HTR-8/SVneo (cell line): ENCODE data around the gene BYSL.

ENCODE experiments used
- DNase-seq: peaks from one replicate; pipeline ENCODE4 v3.0.0; 2011; ENCODE audit warnings: low spot score, mixed read lengths; ENCODE audit not compliant: insufficient read length
- FAIRE-seq: peaks from 2 replicates; lab custom pipeline; 2011; peaks lifted over from hg19 to GRCh38; lab: Jason Lieb, UNC

The BYSL gene, protein sequence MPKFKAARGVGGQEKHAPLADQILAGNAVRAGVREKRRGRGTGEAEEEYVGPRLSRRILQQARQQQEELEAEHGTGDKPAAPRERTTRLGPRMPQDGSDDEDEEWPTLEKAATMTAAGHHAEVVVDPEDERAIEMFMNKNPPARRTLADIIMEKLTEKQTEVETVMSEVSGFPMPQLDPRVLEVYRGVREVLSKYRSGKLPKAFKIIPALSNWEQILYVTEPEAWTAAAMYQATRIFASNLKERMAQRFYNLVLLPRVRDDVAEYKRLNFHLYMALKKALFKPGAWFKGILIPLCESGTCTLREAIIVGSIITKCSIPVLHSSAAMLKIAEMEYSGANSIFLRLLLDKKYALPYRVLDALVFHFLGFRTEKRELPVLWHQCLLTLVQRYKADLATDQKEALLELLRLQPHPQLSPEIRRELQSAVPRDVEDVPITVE

DNA sequence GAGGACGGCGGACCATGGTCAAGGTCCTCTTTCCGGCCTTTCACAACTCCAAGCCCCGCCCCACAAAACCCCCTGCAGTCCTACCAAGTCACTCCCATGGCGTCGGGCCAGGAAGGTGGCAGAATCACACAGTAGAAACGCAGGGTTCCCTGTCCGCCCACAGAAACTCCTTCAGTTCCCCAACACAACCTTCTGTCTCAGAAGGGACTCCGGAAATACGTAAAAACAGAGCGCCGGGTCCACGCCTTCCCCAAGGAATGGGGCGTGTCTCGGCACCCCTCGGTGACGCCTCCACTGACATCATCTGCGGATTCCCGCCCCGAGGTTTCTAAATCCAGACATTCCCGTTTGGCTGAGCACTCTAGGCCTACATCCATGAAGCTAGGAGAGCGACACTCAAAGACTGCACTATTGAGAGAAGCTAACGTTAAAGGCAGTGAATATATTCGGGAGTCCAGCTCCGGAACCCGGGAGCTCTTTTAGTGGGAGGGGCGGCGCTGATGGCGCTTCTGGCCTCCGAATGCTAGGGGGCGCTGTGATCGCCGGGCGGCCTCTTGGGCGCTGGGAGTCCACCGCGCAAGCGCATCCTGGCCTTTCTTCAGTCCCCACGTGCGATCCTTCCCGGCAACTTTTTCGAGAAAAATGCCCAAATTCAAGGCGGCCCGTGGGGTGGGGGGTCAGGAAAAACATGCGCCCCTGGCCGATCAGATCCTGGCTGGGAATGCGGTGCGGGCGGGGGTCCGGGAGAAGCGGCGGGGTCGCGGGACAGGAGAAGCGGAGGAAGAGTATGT lies at the start of gene BYSL, which contains the start of gene MED20:
BYSL (plus strand) TSS at position 579 of the 791 bp plus-strand sequence; CDS start at position 643, 64 bp downstream.
MED20 (minus strand) TSS at position 219 of the 791 bp plus-strand sequence; CDS start at position 98, 121 bp downstream.
- FAIRE-seq (no peak), DNase-seq (peak; percentile 95)

DNA sequence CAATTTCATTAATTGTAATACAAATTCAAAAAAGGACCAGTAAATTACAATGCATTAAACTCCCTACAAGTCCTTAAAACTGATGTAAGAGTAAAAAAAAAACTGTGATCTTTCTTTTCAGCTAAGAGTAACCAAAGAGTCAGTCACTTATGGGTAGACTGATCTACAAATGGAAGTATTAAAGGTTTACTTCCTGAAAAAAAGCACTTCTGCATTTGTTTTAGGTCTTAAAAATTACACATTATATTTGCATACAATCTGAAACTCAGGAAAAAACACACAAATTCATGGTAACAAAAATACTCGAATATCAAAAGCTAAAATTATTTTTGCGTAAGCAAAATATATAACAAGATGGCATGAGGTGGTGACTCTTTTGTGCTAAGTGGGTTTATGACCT lies 49.6 kb upstream of the BYSL start:
- DNase-seq (no peak), FAIRE-seq (no peak)

DNA sequence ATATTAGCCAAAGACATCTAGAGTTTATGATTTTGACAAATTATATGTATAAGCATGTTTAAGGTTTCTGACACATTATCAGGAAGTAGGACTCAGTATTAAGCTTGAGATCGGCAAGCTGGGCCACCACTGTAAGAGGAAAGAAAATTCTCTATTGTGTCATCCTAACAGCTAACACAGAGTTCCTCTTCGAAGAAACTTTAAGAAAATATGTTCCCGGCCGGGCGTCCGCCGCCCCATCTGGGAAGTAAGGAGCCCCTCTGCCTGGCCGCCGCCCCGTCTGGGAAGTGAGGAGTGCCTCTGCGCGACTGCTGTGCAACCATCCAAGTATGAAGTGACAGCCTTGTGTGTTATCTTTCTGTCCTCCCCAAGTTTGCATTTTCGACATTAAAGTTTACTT lies 49.2 kb upstream of the BYSL start:
- DNase-seq (no peak), FAIRE-seq (no peak)

DNA sequence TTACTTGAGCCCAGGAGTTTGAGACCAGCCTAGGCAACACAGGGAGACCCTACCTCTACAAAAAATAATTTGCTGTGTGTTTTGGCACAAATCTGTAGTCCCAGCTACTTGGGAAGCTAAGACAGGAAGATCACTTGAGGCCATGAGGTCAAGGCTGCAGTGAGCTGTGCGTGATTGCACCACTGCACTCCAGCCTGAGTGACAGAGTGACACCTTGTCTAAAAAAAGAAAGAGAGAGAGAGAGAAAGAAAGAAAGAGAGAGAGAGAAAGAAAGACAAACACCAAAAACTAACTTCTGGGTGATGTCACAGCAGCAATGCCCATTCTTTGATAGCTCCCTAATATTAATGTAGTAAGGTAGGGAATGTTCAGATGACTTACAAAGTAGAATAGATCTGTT lies 46.6 kb upstream of the BYSL start:
- no peak for DNase-seq
- FAIRE-seq: no peak

DNA sequence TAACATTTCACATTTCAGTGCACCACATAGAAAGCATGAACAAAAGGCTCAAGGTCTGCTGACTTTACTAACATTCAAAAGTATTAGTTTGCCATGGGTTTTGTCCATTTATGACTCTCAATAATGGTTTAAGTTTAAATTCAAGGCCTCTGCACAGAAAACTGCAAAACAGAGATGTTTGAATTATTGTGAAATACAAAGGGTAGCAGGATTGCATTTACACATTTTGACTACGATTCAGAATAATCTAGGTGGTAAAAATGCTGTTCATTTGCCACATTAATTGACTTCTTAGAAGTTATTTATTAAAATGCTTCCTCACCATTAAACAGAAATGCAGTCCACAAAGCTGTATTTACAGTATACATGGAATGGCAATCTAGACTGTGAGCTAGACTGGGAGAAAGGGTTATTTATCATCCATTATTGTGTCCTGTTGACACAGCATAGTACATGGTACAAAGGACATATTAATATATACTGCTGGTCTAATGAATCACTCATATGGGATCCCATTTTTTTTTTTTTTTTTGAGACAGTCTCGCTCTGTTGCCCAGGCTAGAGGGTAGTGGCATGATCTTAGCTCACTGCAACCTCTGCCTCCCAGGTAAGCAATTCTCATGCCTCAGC lies 44.1 kb upstream of the BYSL start:
- FAIRE-seq (no peak), DNase-seq (no peak)

DNA sequence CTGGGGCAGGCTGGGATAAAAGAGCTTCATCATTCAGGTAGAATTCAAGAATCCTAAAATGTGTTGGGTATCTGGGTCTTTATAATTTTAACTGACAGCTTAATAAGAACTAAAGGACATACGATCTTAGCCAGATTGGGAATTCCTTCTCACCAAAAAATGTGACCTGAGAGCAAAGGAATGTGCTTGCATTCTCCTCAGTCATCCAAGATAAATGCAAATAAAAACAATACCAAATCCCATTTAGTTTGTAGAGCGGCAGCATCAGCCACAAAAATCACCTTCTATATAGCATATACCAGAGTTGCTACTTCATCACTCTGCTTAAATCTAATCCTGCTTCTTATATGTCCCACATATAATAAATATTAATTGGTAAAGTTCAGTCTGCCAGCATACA lies 43.1 kb upstream of the BYSL start:
- FAIRE-seq: no peak

DNA sequence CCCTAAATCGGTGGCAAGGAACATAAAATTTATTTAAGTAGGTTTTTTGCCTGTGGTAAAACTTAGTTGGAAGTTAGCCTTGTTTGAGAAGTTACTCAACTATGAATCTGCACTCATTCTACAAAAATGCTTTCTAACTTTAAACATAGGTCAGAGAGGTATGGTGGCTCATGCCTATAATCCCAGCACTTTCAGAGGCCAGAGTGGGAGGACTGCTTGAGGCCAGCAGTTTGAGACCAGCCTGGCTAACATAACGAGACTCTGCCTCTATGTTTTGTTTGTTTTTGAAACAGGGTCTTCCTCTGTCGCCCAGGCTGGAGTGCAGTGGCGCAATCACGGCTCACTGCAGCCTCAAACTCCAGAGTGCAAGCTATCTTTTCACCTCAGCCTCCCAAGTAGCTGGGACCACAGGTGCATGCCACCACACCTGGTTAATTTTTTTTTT lies 42.3 kb upstream of the BYSL start:
- DNase-seq (no peak), FAIRE-seq (no peak)

More for the DNA sequence above, 43.1 kb upstream of the BYSL start:
- peak; percentile 46 for DNase-seq

DNA sequence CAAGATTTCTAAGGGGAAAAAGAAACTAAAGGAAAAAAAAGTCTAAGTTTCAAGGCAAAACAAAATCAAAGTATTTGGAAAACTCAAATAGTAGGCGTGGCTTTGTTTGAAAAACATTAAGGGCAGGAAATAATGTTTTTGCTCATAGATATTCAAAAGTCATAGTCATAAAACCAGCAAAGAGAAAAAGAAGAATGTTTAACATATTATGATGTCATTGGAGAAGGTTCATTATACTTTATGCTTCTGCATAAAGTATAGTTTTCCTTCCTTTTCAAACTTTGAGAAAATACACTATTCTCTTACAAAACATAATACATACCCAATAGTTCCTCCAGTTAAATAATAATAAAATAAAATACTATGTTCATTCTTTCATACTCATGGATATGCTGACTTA lies 39.8 kb upstream of the BYSL start:
- no peak for FAIRE-seq

DNA sequence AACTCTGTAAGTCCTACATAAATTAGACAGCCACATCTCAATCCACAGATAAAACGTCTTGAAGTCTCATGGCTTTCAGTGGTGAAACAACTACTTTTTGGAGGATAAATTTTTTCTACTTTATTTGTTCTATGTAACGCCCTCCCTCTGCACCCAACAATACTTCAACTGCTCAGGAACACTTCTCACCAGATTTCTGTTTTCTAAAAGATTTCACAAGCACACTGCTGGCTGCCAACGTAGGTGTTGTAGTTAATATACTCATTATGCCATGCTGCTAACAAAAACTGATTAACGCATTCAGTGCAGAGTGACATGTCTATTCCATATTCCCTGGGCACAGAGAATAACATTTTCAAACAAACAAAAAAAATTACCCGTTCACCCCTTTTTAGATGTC lies 36.3 kb upstream of the BYSL start:
- DNase-seq: no peak
- no peak for FAIRE-seq

More for the DNA sequence above, 39.8 kb upstream of the BYSL start:
- no peak for DNase-seq

DNA sequence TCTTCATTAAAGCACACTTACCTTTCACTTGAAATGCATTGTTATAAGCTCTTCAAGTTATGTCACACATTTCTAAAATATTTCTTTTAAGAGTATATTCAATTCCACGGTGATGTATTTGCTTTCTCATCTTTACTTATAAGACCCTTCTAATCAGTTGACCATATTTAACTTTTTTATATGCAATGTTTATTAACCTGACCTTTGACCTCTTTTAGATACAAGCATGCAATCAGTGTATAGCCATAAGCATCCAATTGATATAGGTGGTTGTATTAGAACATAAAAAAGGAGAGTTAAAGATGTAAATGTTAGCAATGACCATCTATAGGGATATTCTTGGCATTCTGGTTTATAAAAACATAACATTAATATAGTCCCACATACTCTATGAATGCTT lies 35.4 kb upstream of the BYSL start:
- no peak for DNase-seq
- no peak for FAIRE-seq

DNA sequence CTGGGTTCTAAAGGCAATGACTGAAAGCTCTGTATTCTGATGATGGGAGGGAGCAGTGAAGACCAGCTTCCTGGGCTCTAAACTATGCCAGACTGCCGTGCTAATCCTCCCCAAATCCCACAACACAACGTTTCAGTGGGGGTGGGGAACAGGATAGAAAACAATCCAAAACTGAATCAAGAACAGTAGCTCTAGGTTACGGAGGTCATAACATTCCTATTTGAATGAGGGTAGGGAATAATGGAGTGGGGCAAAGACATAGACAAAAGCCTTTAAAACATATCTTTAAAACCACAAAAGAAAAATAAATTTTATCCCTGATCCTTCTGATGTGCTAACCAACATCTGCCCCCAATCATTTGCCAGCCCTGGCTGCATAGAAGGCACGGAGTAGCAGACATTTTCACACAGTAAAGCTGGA lies 34.0 kb upstream of the BYSL start:
- FAIRE-seq (no peak), DNase-seq (no peak)

DNA sequence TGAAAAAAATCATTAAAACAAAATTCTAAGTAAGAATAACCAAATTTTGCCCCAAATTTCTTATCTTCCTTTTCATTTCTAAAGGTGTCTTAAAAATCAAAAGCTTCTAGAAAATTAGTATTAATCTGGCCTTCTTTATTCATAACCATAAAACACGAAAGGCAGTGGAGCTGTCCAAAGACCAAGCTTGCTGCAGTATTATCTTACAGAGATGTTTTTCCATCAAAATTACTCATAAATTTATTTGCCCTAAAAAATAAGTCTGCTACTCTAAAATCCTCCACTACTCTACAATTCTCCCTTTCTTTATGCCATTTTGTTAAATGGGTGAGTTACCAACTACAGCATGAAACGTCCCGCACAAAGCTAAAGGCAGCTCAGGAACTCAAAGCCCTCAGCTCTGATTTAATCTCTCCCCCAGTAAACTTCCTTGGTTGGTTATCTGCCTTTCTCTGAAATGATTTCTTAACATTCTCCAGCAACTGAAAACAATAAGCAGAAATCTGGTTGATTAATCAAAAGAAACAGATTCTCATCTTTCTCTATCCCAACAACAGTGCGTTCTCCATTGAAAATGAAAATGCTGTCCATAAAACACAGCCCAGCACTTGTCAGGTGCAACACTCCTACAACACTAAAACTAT lies 28.3 kb upstream of the BYSL start:
- FAIRE-seq (no peak), DNase-seq (no peak)

DNA sequence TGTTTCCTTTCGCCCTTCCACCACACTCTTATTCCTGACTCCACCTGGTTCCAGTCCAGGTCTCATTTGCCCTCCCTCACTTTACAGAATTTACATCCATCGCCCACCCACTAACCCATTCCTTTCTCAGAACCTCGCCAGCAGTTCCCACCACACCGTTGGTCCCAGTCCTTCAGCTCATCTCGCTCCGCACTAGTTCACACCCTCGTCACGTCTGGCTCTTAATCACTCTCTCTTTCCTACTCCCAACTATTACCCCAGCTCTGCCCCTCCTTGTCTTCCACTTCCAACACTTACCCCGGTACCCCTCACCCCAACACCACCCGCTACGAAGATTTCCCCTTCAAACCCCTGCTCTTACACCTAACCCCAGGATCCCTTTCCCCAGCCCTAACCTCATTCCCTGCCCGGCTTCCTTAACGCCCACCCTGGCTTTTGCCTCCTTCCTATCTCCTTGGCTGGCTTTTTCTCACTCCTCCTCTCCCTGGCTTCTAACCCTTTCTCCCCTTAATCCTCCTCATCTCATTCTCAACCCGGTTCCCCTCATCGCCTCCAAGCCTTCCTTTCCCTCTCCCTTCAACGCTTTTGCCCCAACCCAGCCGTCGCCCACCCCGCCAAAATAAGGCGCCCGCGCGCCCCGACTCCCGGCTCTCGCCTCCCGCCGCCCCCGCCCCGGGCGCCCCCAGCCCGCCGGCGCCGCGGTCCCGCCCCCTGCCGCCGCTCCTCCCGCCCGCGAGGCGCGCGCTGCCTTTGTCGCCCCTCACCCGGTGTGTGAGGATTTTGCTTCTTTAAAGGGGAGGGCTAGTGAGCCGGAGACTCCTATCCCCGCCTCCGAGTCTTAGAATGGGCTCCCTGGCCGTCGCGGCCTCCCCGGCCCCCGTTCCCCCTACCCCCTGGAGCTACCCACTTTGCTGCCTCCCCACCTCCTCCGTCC lies 26.7 kb upstream of the BYSL start:
- FAIRE-seq (no peak), DNase-seq (peak; percentile 25)

DNA sequence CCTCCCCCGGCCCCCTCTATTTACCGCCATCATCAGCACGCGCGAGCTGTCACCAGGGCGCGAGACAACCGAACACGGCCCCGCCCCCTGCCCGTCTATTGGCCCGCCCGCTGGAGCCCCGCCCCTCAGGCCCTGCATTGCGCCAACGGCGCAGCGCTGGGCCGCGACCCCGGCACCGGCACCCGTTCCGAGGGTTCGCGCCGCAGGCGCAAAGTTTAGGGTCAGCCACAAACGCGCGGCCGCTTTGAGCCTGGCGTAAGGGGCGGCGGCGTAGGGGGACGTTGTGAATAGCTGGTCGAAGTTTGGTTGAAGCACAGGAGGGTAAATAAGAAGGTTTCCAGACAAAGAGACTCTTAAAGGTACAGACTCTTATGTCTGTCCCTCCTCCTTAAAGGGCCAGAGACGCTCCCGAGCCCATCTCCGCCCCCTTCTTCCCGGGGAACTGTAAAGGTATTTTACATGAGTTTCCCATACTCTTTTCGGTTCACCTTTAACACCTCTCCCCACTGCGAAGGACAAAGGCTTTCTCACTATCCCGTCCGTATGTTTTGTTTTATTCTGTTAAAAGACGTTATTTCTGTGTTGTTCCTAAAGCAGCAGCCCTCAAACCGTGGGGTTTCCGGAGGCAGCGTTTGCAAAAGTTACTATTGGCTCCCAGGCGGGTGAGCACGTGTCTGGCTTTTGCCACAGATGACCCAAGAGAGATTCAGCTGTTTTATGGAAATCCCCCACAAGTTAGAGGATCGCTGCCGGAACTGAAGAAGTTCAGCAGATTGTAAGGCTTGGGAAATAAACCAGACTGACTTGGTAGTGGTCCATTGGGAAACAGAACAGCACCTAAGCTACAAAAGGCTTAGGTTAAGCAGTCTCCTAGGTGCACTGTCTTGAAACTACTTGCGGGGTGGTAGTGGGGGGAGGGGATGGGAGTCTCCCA lies 25.7 kb upstream of the BYSL start, which contains the start of gene USP49:
USP49 (minus strand) TSS at position 76 of the 934 bp plus-strand sequence. CDS start 88,392 bp downstream, outside the sequence.
- peak; percentile 31 for FAIRE-seq
- peak; percentile 90 for DNase-seq

DNA sequence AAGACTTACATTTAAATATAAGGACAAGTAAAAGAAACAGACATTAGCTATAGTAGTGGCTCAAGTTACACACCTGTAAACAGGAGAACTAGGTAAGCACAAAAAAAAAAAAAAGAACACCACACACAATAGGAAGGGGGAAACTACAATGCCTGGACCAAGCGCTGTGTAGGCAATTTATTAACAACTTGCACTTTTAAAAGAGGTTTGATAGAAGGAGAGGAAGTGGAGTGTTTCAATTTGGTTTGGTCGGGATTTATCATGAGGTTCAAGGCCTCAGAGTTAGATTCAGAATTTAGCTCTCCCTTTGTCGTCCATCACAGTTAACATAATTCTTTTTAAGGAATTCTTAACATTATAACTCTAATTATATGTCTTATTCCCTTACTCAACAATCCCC lies 25.0 kb upstream of the BYSL start:
- no peak for DNase-seq

DNA sequence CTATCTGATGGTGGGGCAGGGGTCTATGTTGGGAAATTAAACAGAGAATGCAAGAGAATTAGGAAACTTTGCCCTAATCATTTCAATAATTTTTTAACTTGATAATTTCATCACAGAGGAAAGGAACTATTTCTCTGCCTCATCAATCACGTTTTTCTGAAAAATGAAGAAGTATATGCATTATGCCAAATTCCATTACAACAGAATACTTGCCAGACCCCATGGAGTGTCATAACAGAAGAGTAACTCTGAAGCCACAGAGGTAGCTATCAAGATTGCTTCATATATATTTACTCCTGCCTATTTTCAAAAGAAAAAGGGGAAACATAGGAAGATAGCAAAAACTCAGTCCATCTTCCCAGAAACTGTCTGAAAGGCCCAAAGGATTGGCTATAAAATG lies 20.4 kb upstream of the BYSL start:
- DNase-seq (no peak), FAIRE-seq (no peak)

More for the DNA sequence above, 25.0 kb upstream of the BYSL start:
- no peak for FAIRE-seq

DNA sequence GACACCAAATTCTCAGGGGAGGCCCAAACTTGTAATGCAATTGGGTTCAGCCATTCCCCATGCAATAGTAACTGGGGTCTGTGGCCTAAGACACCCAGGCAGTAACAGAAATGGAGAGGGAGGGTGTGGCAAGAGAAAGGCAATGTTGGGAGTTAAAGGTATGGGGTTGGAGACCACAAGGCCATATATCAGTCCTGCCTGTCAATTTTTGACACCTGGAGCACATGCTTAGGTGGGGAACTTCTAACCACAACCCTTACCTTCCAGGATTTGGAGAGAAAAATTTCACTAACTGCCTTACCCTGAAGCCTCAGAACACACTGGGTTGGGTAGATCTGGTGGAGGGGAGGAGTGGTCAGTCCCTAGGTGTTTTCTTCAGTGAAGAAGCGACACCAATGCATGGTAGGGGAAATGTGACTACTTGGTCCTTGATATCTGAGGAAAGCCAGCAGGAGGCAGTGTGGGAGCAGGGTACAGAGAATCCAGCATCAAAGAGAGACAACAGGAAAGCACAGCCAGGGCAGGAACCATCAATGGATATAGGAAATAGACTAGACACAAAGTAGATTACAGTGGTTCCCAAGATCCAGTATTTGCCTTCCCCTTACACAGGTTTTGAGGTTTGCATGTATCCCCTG lies 19.3 kb upstream of the BYSL start:
- no peak for FAIRE-seq
- DNase-seq: no peak
